Measurements from ENCODE around the gene GJE1.

The GJE1 gene

DNA sequence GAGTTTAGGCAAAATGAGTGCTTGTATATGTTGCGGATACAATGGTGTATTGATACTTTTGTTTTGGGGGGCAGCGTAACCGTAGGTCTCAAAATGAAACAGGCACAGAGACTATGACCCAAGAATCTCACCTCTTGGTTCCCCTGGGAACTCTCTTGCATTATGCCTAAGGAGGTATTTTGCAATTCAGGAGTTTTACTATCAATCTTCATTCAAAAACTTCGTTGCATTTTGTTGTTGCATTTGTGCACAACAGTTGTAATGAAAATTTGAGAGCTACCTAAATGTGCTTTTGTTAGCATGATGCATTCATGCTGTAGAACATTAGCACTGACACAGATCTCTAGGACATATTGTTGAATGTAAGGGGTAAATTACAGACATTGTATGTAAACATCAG, 32.5 kb downstream of the GJE1 start:
- DNase-seq (ENCODE audit: low read depth in 1 of 2, low spot score in 1 of 2): no peak

DNA sequence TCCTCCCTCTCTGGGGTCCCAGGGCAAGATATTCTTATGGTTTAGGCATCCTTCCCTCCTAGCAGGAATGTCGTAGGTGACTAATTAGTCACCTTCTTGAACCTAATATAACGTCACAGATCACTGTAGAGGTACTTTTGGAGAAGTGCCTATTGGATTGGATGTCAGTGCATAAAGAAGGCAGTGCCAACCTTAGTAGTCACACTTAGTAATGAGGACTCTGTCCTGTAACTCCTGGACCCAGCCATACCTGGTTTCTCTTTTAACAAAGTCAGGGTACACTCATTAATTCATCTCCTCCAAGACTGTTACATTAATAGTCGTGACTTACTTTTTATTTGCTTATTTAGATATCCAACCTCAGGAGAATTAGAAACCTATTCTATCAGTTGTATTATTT, 34.3 kb downstream of the GJE1 start:
- DNase-seq (ENCODE audit: low read depth in 1 of 2, low spot score in 1 of 2): no peak

DNA sequence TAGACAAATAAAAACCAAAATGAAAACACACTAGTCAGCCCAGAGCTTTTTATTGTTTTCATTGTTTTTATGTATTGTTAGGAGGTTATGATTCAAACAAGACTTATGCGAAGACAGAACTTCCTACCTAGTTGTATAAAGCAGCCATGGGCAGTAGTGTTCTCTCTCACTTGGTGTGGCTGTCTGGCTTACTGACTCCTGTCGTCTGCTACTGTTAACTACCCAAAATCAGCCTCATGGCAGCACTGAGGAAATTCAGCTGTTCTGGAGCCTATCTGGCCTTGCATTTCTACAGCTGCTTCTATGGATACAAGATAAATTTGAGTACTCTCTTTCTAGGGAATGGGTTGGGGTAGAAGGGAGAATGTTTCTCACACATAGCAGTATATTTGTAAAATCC, 34.8 kb downstream of the GJE1 start:
- DNase-seq (ENCODE audit: low read depth in 1 of 2, low spot score in 1 of 2): no peak

DNA sequence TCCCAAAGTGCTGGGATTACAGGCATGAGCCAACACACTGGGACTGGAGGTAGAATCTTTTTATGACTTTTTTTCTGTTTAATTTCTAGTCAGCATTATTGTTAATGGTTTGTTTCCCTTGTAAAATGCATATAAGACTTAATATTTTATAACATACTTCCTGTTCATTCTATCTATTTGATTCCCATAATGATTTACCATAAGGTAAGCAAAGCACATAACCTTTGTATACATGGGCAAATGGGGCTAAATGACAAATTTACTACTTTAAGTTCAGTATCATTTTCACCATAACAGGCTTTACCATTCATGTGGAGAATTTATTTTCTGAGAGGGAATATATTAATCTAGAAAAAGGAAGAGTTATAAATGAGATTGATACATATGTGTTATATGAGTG, 38.6 kb downstream of the GJE1 start:
- no peak for DNase-seq (ENCODE audit: low read depth in 1 of 2, low spot score in 1 of 2)

DNA sequence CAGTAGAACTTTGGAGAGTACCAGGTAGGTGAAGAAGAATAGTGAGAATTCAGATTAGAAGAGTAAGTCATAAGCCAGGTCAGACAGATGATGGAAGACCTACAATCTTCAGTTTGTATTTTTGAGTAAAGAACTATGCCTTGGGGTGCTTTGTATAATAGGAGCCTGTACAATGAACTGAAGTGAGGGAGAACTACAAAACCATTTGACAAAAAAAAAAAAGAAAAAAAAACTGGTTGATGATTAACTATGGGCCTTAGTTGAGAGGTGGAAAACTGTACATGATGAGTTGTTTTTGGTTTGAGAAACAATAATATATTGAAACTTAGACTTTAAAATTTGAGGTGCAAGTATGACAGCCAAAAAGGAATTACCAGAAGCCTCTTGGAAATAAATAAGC, 40.0 kb downstream of the GJE1 start:
- DNase-seq (ENCODE audit: low read depth in 1 of 2, low spot score in 1 of 2): no peak

DNA sequence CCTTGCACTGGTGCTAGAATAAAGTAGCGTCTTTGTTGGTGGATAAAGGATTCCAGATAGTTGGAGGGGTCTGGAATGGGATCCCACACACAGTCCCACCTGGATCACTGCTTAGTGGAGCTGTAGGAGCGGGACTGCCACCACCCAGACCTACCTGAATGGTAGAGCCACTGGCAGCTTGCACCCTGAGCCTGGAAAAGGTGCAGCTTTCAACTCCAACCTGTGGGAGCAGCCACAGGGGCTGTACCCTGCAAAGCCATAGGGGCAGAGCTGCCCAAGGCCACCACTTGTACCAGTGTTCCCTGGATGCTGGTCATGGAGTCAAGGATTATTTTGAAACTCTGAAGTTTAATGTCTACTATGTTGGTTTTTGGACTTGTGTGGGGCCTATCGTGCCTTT, 41.3 kb downstream of the GJE1 start:
- no peak for DNase-seq (ENCODE audit: low read depth in 1 of 2, low spot score in 1 of 2)

DNA sequence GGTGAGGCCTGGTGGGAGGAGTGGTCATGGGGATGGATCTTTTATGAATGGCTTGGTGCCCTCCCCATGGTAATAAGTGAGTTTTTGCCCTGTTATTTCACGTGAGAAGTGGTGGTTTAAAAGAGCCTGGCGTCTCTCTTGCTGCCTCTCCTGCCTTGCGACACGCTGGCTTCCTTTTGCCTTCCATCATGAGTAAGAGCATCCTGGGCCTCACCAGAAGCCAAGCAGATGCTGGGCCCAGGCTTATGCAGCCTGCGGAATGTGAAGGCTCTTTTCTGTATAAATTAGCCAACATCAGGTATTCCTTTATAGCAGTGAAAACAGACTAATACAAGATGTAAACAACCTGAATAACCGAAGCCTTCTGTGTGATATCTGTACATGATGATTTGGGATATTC, 42.0 kb downstream of the GJE1 start:
- no peak for DNase-seq (ENCODE audit: low read depth in 1 of 2, low spot score in 1 of 2)

DNA sequence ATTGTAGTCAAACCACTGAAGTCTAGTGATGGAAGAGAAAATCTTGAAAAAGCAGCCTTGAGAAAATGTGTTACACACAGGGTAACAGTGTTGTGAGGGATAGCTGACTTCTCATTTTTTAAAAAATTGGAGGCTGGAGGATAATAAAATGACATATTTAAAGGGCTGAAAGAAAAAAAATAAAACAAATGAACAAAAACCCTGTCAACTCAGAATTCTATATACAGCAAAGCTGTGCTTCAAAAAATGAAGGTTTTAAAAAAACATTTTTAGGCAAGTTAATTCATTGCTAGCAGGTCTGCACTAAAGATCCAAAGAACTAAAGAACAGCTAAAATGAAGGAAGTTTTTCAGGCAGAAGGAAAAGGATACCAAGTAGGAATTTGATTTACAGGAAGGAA, 45.4 kb downstream of the GJE1 start:
- DNase-seq (ENCODE audit: low read depth in 1 of 2, low spot score in 1 of 2): no peak

DNA sequence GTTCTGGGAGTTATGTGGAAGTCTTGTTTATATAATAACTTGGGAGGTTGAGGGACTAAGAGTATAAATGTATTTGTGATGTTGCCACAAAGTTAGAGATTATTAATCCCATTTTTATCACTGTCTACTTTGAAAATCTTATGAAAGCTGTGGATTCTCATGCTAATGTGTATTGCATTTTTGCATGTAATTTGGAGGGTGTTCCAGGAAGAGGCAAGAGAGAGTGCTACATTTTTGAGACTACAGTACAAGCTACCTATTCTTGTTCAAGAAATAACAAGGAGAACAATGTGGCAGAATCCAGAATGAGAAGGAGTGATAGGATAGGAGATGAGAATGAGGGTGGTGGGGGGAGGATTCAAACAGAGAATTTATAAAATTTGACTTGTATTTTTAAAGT, 49.3 kb downstream of the GJE1 start:
- no peak for DNase-seq (ENCODE audit: low read depth in 1 of 2, low spot score in 1 of 2)

DNA sequence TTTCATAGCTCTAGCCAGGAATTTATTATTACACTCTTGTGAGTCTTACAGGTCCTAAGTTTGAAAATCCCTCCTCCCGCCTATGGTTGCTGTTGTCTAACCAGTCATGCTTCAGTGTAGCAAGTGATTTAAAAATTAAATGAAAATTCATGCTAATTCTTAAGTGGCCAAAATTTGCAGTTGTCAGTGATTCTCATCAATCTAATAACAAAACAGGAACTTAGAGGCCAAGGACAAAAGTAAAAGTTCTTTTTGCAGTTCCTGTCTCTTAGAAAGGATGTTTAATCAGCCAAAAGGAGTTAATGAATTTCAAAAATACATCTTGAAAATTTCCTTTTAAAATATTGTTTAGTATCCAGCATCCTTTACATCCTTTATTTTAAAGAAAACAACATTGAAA, 50.6 kb downstream of the GJE1 start:
- DNase-seq (ENCODE audit: low read depth in 1 of 2, low spot score in 1 of 2): no peak

DNA sequence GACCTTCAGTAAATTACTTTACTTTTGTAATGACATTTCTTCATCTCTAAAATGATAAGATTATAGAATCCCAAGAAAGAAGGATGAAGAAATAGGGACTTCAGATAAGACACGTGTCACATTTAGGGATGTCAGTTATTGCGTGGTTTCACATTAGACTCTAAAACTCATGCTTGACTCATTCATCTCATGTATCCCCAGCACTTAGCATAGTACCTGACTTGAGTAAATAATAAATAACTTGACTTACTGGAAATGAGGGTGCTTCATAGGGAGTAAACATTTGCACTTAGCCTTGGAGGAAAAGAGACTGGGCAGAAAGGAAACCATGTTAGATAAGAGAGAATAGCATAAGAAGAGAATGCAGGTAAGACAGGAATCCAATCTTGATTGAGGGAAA, 51.6 kb downstream of the GJE1 start:
- no peak for DNase-seq (ENCODE audit: low read depth in 1 of 2, low spot score in 1 of 2)

Data from stimulated activated CD4-positive, alpha-beta T cell treated with anti-CD3 and anti-CD28 coated beads, Interleukin-15, amount 100 ng/mL, for 1 hour (primary cell).